Measurements from ENCODE around the gene SMURF2.

- TF ChIP-seq NR0B1 (IDR thresholded peaks at IDR 0.05; ENCODE audit: partially characterized antibody) (no peak), CC2D1A (IDR thresholded peaks at IDR 0.05) (no peak), CTCF (IDR thresholded peaks at IDR 0.05 in 2 of 3, conservative IDR thresholded peaks at IDR 0.05 in 1 of 3; ENCODE audit: insufficient read depth in 2 of 3, low read depth in 1 of 3, low read length in 3 of 3) (no peak), FOS (IDR thresholded peaks at IDR 0.05; ENCODE audit: extremely low read depth, insufficient read length) (no peak), BMI1 (IDR thresholded peaks at IDR 0.05; ENCODE audit: low read length) (no peak), PRDM10 (IDR thresholded peaks at IDR 0.05; ENCODE audit: partially characterized antibody) (no peak), CHD4 (IDR thresholded peaks at IDR 0.05; ENCODE audit: insufficient read depth, insufficient replicate concordance, low read depth, low read length, poor library complexity, severe bottlenecking) (no peak), ETV6 (IDR thresholded peaks at IDR 0.05; ENCODE audit: borderline replicate concordance in 1 of 2, low read depth in 2 of 2, low read length in 1 of 2) (no peak), ETV6 (CRISPR knock-in tag; IDR thresholded peaks at IDR 0.05; ENCODE audit: borderline replicate concordance) (no peak), POLR2A (conservative IDR thresholded peaks at IDR 0.05) (no peak), E2F1 (CRISPR knock-in tag; IDR thresholded peaks at IDR 0.05) (no peak), ZBED1 (IDR thresholded peaks at IDR 0.05) (no peak)
These were observed 117.4 kb downstream of the SMURF2 start for GRCh38 chr17:64544742-64545141.

Data from K562 (cell line).